ENCODE measurements around the gene MAP1LC3B2. TPM values are rescaled to one million over a fixed set of nuclear protein-coding genes. Genes with fewer than 3 reads are reported as not detected.
A peak's percentile ranks its signal among the peaks of the same experiment; 100 is the strongest.

The MAP1LC3B2 gene
- total RNA-seq, 1 donor, result 1.1 TPM

DNA sequence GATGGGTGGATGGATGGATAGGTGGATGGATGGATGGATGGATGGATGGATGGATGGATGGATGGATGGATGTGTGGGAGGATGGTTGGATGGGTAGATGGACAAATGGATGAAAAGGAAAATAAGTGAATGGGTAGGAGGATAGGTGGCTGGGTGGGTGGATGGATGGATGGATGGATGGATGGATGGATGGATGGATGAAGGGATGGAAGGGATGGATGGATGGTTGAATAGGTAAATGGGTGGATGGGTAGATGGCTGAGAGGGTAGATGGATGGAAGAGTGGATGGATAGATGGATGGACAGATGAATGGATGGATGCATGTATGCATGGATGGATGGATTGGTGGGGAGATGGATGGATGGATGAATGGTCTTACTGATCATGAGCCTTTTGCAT is 36.5 kb downstream of the MAP1LC3B2 start:
- DNase-seq (ENCODE audit: insufficient read length, low spot score, missing footprints), result no peak
- Histone ChIP-seq H3K4me2 (ENCODE audit: insufficient read depth, low read length) (no peak overlapping the region), H3K36me3 (ENCODE audit: insufficient read depth, low read length) (no peaks in the 10 kb centered on the region), H3K4me1 (ENCODE audit: insufficient read depth, low read length) (peaks cover 24% of the 10 kb centered on the region), H3K27ac (ENCODE audit: low read depth, low read length) (no peak overlapping the region), H3K9me3 (ENCODE audit: low read depth, low read length) (no peaks in the 10 kb centered on the region), H3K27me3 (ENCODE audit: insufficient read depth, low read length) (no peaks in the 10 kb centered on the region), H2AFZ (ENCODE audit: low read length) (no peak overlapping the region), H4K20me1 (ENCODE audit: insufficient read depth, low read length) (no peaks in the 10 kb centered on the region), H3K4me3 (ENCODE audit: insufficient read depth, low read length) (no peak overlapping the region), H3K79me2 (ENCODE audit: insufficient read depth, low read length) (no peaks in the 10 kb centered on the region)
- TF ChIP-seq, protein P1, sequence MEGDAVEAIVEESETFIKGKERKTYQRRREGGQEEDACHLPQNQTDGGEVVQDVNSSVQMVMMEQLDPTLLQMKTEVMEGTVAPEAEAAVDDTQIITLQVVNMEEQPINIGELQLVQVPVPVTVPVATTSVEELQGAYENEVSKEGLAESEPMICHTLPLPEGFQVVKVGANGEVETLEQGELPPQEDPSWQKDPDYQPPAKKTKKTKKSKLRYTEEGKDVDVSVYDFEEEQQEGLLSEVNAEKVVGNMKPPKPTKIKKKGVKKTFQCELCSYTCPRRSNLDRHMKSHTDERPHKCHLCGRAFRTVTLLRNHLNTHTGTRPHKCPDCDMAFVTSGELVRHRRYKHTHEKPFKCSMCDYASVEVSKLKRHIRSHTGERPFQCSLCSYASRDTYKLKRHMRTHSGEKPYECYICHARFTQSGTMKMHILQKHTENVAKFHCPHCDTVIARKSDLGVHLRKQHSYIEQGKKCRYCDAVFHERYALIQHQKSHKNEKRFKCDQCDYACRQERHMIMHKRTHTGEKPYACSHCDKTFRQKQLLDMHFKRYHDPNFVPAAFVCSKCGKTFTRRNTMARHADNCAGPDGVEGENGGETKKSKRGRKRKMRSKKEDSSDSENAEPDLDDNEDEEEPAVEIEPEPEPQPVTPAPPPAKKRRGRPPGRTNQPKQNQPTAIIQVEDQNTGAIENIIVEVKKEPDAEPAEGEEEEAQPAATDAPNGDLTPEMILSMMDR (IDR thresholded peaks at IDR 0.05; ENCODE audit: extremely low read depth, low read depth, low read length), result no peak

- Histone ChIP-seq H3K4me2 (ENCODE audit: insufficient read depth, low read length) (no peak overlapping the region), H3K27ac (ENCODE audit: low read depth, low read length) (no peak overlapping the region)
Measured at GRCh38 chr12:116597886-116598285, 38.7 kb downstream of the MAP1LC3B2 start.

DNA sequence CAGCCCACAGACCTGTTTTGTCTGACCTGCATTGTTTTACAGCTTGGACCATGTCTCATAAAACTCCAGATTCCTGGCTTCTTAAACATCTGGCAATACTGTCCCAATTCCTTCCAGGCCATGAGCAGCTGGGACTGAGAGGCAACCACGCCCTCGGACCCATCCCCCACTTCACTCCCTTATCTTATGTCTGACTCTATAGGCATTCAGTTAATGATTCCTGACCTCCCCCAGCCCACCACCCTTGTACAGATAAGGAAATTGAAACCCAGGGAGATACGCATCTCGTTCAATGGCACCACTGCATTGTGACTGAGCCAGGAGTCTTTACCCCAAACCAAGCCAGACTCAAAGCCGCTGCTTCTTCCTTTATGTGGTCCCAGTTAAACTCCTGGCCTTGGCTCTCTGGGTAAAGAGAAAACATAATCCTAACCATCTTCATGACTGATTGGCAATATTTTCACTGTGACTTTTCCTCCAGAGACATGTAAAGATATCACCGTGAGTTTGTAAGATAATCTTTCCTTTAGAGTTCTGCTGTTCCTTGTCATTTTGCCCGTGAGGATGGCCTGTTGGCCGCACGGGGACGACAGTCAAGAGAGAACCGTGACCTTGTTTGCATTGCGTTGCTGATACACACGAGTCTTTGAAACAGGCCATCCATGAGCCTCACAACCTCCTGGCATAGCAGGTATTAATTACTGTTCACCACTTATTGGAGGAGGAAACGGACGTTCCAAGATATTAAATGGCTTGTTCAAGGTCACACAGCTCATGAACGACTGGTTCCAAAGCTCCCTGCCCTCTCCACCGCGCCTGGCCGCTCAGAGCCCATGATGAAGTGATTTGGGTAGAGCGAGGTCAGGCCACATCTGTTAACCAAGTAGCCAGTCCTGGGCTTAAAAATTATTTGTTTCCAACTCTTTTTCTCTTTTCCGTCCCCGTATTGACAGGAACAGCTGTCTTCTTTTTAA is 39.4 kb downstream of the MAP1LC3B2 start:
- Histone ChIP-seq H3K9me3 (ENCODE audit: low read depth, low read length) (no peaks in the 10 kb centered on the region), H3K4me2 (ENCODE audit: insufficient read depth, low read length) (peak overlapping the region; percentile 85), H3K27ac (ENCODE audit: low read depth, low read length) (peak overlapping the region; percentile 91), H4K20me1 (ENCODE audit: insufficient read depth, low read length) (no peaks in the 10 kb centered on the region), H3K27me3 (ENCODE audit: insufficient read depth, low read length) (no peaks in the 10 kb centered on the region), H3K4me3 (ENCODE audit: insufficient read depth, low read length) (peak overlapping the region; percentile 69), H3K79me2 (ENCODE audit: insufficient read depth, low read length) (no peaks in the 10 kb centered on the region), H3K4me1 (ENCODE audit: insufficient read depth, low read length) (peaks cover 27% of the 10 kb centered on the region), H3K36me3 (ENCODE audit: insufficient read depth, low read length) (no peaks in the 10 kb centered on the region), H2AFZ (ENCODE audit: low read length) (peak overlapping the region; percentile 92)
- no peak for DNase-seq (ENCODE audit: insufficient read length, low spot score, missing footprints)
- TF ChIP-seq, protein P1 (IDR thresholded peaks at IDR 0.05; ENCODE audit: extremely low read depth, low read depth, low read length), result no peak

More at GRCh38 chr12:116597886-116598285, 38.7 kb downstream of the MAP1LC3B2 start:
- no peak for DNase-seq (ENCODE audit: insufficient read length, low spot score, missing footprints)
- Histone ChIP-seq H3K4me3 (ENCODE audit: insufficient read depth, low read length) (no peak overlapping the region), H2AFZ (ENCODE audit: low read length) (no peak overlapping the region), H3K79me2 (ENCODE audit: insufficient read depth, low read length) (no peaks in the 10 kb centered on the region), H4K20me1 (ENCODE audit: insufficient read depth, low read length) (no peaks in the 10 kb centered on the region), H3K27me3 (ENCODE audit: insufficient read depth, low read length) (no peaks in the 10 kb centered on the region), H3K4me1 (ENCODE audit: insufficient read depth, low read length) (peaks cover 27% of the 10 kb centered on the region), H3K9me3 (ENCODE audit: low read depth, low read length) (no peaks in the 10 kb centered on the region), H3K36me3 (ENCODE audit: insufficient read depth, low read length) (no peaks in the 10 kb centered on the region)
- TF ChIP-seq, protein P1 (IDR thresholded peaks at IDR 0.05; ENCODE audit: extremely low read depth, low read depth, low read length), result no peak
